SK-N-SH (cell line): Measurements from ENCODE around the gene ZNF692. TPM values are rescaled to one million over a fixed set of nuclear protein-coding genes. Genes with fewer than 3 reads are reported as not detected.

Experiments used
- CTCF ChIA-PET: fragments of 300-600, 350-600 bp; formaldehyde crosslinking; extraction: SDS; loops from one replicate; lab custom pipeline; 2021; lab: Yijun Ruan, JAX
- POLR2A ChIA-PET: fragments of 350-600 bp; sonication (Branson Sonifier 250); formaldehyde crosslinking; extraction: SDS; loops from one replicate; lab custom pipeline; 2020; ENCODE audit warnings: antibody characterized with exemption, inconsistent platforms; lab: Yijun Ruan, JAX
- DNase-seq: peaks from one replicate; pipeline ENCODE4 v3.0.0; 2012
- H2AFZ ChIP-seq: fragments of 200-600 bp; sonication (generic); 2 replicates; pipeline ENCODE4 v1.8.1; 2016; ENCODE audit warnings: antibody characterized with exemption, mild to moderate bottlenecking, low read depth
- H3F3A ChIP-seq: fragments of 200-600 bp; sonication (generic); replicated peaks from 2 replicates; pipeline ENCODE3; 2016; ENCODE audit warnings: antibody characterized with exemption, mild to moderate bottlenecking; ENCODE audit not compliant: insufficient read depth
- H3K27ac ChIP-seq, 2 experiments: fragments of 200-500 bp in 1 of 2; fragments of 200-600 bp in 1 of 2; sonication (Bioruptor generic) in 1 of 2; sonication (generic), shearing (Covaris generic) in 1 of 2; 2 replicates each; pipeline versions ENCODE4 v1.5.1 to v1.6.1; 2014 to 2016; ENCODE audit warnings: low read depth in 2 of 2, inconsistent platforms in 1 of 2, low read length in 1 of 2, mild to moderate bottlenecking in 1 of 2, mixed read lengths in 1 of 2
- H3K27me3 ChIP-seq: fragments of 200-600 bp; sonication (generic), shearing (Covaris generic); 2 replicates; pipeline ENCODE4 v1.6.1; 2016; ENCODE audit warnings: mixed run types; ENCODE audit not compliant: insufficient read depth
- H3K36me3 ChIP-seq, 2 experiments: fragments of 200-500 bp in 1 of 2; fragments of 200-600 bp in 1 of 2; sonication (Bioruptor generic) in 1 of 2; sonication (generic) in 1 of 2; replicated peaks in 1 of 2; 2 replicates each; pipeline versions ENCODE3 to v1.5.1; 2014 to 2016; ENCODE audit warnings: low read length in 1 of 2, mild to moderate bottlenecking in 1 of 2; ENCODE audit not compliant: insufficient read depth in 2 of 2, control insufficient read depth in 1 of 2
- H3K4me1 ChIP-seq, 2 experiments: fragments of 200-500 bp in 1 of 2; fragments of 200-600 bp in 1 of 2; sonication (Bioruptor generic) in 1 of 2; sonication (generic), shearing (Covaris generic) in 1 of 2; 2 replicates each; pipeline versions ENCODE4 v1.5.1 to v1.6.1; 2014 to 2016; ENCODE audit warnings: low read depth in 1 of 2, low read length in 1 of 2, mixed run types in 1 of 2; ENCODE audit not compliant: insufficient read depth in 2 of 2, control insufficient read depth in 1 of 2
- H3K4me2 ChIP-seq: fragments of 200-600 bp; sonication (generic), shearing (Covaris generic); 2 replicates; pipeline ENCODE4 v1.6.1; 2017; ENCODE audit warnings: mixed run types
- H3K4me3 ChIP-seq, 2 experiments: fragments of 200-500 bp in 1 of 2; fragments of 200-600 bp in 1 of 2; sonication (Bioruptor generic) in 1 of 2; sonication (generic), shearing (Covaris generic) in 1 of 2; 2 replicates each; pipeline versions ENCODE4 v1.5.1 to v1.8.1; 2014 to 2016; ENCODE audit warnings: low read depth in 2 of 2, inconsistent platforms in 1 of 2, low read length in 1 of 2, mild to moderate bottlenecking in 1 of 2, mixed read lengths in 1 of 2, moderate library complexity in 1 of 2
- H3K79me2 ChIP-seq: fragments of 200-600 bp; sonication (generic); 2 replicates; pipeline ENCODE4 v1.8.1; 2017; ENCODE audit warnings: mild to moderate bottlenecking; ENCODE audit not compliant: insufficient read depth
- H3K9ac ChIP-seq: fragments of 200-600 bp; sonication (generic); 2 replicates; pipeline ENCODE4 v1.6.1; 2017; ENCODE audit warnings: mixed run types
- H3K9me2 ChIP-seq: fragments of 200-600 bp; sonication (generic); 2 replicates; pipeline ENCODE4 v1.6.1; 2017; ENCODE audit warnings: mixed run types
- H3K9me3 ChIP-seq: fragments of 200-600 bp; sonication (generic); 2 replicates; pipeline ENCODE4 v1.6.1; 2017; ENCODE audit warnings: mixed run types, mild to moderate bottlenecking, moderate library complexity
- H4K20me1 ChIP-seq: fragments of 200-600 bp; sonication (generic); 2 replicates; pipeline ENCODE4 v1.6.1; 2017; ENCODE audit warnings: mild to moderate bottlenecking, mixed run types; ENCODE audit not compliant: insufficient read depth
- CTCF ChIP-seq: fragments of 200-600 bp; sonication (generic); IDR thresholded peaks from 2 replicates; pipeline ENCODE4 v1.6.1; 2017; ENCODE audit warnings: antibody characterized with exemption, mild to moderate bottlenecking, moderate library complexity
- ELF1 ChIP-seq: IDR thresholded peaks from 2 replicates; pipeline ENCODE4 v1.4.0; 2012
- GABPA ChIP-seq: IDR thresholded peaks from 2 replicates; pipeline ENCODE4 v1.4.0; 2012; ENCODE audit warnings: low read depth, mild to moderate bottlenecking
- GATA2 ChIP-seq: sonication (generic); formaldehyde crosslinking; IDR thresholded peaks from 2 replicates; pipeline ENCODE4 v1.5.0; 2020; ENCODE audit warnings: mild to moderate bottlenecking, missing genetic modification reagents
- IRF3 ChIP-seq: fragments of 150-350 bp; IDR thresholded peaks from 2 replicates; pipeline ENCODE4 v1.6.1; 2016; ENCODE audit warnings: mild to moderate bottlenecking, low read depth, low read length
- NRF1 ChIP-seq: IDR thresholded peaks from 2 replicates; pipeline ENCODE4 v1.6.1; 2012; ENCODE audit warnings: low read depth, mild to moderate bottlenecking, low read length
- PBX3 ChIP-seq: IDR thresholded peaks from 2 replicates; pipeline ENCODE4; 2012
- REST ChIP-seq: IDR thresholded peaks from 2 replicates; pipeline ENCODE4 v1.6.1; 2012; ENCODE audit warnings: mild to moderate bottlenecking, low read depth, low read length, moderate library complexity
- SMC3 ChIP-seq: IDR thresholded peaks from 2 replicates; pipeline ENCODE4 v1.6.1; 2012; ENCODE audit warnings: low read depth, low read length, improper control_type of control experiment
- USF2 ChIP-seq: fragments of 150-350 bp; IDR thresholded peaks from 2 replicates; pipeline ENCODE4 v1.6.1; 2017; ENCODE audit warnings: antibody characterized with exemption, low read length, low read depth, borderline replicate concordance
- WGBS: methylation state at CpG from one replicate; pipeline ENCODE4 v1.1.6; 2017; ENCODE audit warnings: low lambda C conversion rate; 5-methylcytosine and 5-hydroxymethylcytosine counted together
- polyA plus RNA-seq, 3 experiments: library from polyadenylated mRNA; depleted of rRNA; stranded (reverse); fragments of >200 nt; gene quantifications; 2 replicates each; pipeline ENCODE4 v1.2.3, GENCODE V29; 2012

ZNF692 gene
- polyA plus RNA-seq, 1 of the 3 experiments (the other 2 are of a cell fraction) = 47.0 TPM

GRCh38 chr1:248812736-248813425 is 46.0 kb downstream of the ZNF692 start:
- Histone ChIP-seq H3K36me3 (peaks cover 13 to 59% of the 10 kb centered on the region in 2 experiments), H3K4me2 (no peak overlapping the region), H3F3A (no peaks in the 10 kb centered on the region), H3K9me2 (no peaks in the 10 kb centered on the region), H3K9ac (no peak overlapping the region), H3K79me2 (peaks cover 13% of the 10 kb centered on the region; the same call in 1 of the 2 replicates), H2AFZ (no peak overlapping the region), H3K27me3 (no peaks in the 10 kb centered on the region), H4K20me1 (no peaks in the 10 kb centered on the region), H3K9me3 (no peaks in the 10 kb centered on the region), H3K27ac (no peak overlapping the region), H3K4me3 (no peak overlapping the region), H3K4me1 (peaks cover 0 to 9% of the 10 kb centered on the region in 2 experiments; a peak in 1 of 4 replicates)
- WGBS = 97% methylated on average over 23 of the region's 23 CpGs
- no peak for DNase-seq
- POLR2A ChIA-PET = no interaction called here
- TF ChIP-seq GATA2 (CRISPR knock-in tag) = no peak
- TF ChIP-seq GABPA = no peak
- CTCF ChIA-PET = interaction anchor here (0.9 to 9.9 kb wide), 3 partner anchors 7 to 187 kb away, joined by 3 to 122 read pairs (median 3); no protein-coding TSS in a partner anchor

- no peaks in the 10 kb centered on the region for H3K9me3 ChIP-seq
- H4K20me1 ChIP-seq = no peaks in the 10 kb centered on the region
- no peak for DNase-seq
- H3K9me2 ChIP-seq = no peaks in the 10 kb centered on the region
- H3K27me3 ChIP-seq = no peaks in the 10 kb centered on the region
- peaks cover 2% of the 10 kb centered on the region; the same call in 1 of the 2 replicates for H3K79me2 ChIP-seq
- H2AFZ ChIP-seq = no peak overlapping the region
- TF ChIP-seq USF2 (no peak), CTCF (no peak; the same call in 1 of the 2 replicates), ELF1 (no peak), REST (no peak), NRF1 (no peak), SMC3 (no peak), PBX3 (no peak), GATA2 (CRISPR knock-in tag) (no peak), IRF3 (no peak)
- TF ChIP-seq, all 33 proteins: peak for 0
- Histone ChIP-seq H3K9ac (no peak overlapping the region), H3F3A (no peaks in the 10 kb centered on the region), H3K4me1 (peaks cover 0 to 9% of the 10 kb centered on the region in 2 experiments; a peak in 1 of 4 replicates), H3K4me3 (no peak overlapping the region), H3K4me2 (no peak overlapping the region), H3K27ac (no peak overlapping the region), H3K36me3 (peaks cover 13 to 56% of the 10 kb centered on the region in 2 experiments)
- WGBS = 93% methylated on average over 21 of the region's 57 CpGs
- CTCF ChIA-PET = interaction anchor here (0.8 to 9.9 kb wide), 2 partner anchors 11 to 186 kb away, joined by 3 to 122 read pairs; no protein-coding TSS in a partner anchor
- POLR2A ChIA-PET = no interaction called here
These were observed 47.1 kb downstream of the ZNF692 start for GRCh38 chr1:248811514-248812490.
